ELF-1 (cell line): ENCODE measurements around the gene NDUFS7.

Experiments used
- DNase-seq: peaks from one replicate; pipeline ENCODE4 v3.0.0-alpha.2; 2016; ENCODE audit warnings: low read depth, low spot score

Gene NDUFS7

DNA sequence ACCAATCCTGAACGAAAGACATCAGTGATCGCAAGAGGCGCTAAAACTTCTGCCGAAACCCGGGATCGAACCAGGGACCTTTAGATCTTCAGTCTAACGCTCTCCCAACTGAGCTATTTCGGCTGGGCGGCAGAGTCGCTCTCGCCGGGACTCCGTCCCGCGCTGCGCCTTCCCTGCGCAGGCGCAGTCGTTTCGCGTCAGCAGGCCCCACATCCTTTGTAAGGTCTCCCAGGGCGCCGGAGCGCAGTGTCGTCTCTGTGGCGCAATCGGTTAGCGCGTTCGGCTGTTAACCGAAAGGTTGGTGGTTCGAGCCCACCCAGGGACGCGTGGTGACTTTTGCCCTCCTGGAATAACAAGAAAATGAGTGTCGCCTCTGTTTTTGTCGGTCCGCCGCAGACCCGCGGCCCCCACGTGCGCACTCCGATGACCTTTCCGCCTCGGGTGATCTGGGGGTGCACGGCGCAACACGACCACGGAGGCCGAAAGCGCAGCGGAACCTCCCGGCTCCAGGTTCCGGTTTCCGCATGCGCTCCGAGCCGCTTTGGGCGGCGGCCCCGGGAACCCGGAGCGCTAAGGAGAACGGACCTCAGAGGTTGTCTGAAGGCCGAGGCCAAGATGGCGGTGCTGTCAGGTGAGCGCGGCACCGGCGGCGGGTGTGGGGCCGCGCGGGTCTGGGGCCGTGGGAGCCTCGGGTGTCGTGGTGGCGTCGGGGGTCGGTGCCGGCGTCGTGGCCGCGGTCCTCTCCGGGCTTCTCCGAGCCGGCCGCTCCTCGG, at the start of gene NDUFS7:
TSS of gene NDUFS7 (plus strand) at position 596 of the 773 bp plus-strand sequence. CDS start at position 616, 20 bp downstream.
- DNase-seq = peak; percentile 95

DNA sequence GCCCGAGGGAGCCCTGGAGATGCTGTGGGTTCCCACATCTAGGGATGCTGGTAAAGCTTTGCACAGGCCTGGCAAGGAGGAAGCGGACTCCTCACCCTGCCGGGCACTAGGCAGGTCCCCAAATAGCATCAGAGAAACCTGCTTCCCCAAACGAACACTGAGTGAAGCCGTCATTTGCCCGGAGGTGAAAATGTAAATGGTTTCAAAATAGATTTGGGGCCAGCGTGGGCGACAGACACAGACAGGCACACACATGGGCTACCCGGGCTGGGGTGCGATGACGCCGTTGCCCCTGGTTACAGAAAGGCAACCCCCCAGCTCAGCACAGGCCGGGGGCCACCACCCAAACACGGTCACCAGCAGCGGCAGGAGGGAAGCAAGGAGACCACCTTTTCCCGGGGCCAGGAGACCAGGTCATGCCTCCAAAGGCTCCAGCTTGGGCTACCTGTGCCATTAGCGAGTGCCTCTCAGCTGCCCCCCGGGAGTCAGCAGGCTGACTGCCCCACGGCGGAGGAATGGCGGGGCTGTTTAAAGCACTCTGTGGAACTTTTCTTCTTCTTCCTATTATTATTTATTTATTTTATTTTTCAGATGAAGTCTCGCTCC, 47.5 kb upstream of the NDUFS7 start:
- DNase-seq = no peak

GRCh38 chr19:1340681-1341469, 42.8 kb upstream of the NDUFS7 start:
- DNase-seq = no peak

GRCh38 chr19:1343041-1343440, 40.7 kb upstream of the NDUFS7 start:
- no peak for DNase-seq

DNA sequence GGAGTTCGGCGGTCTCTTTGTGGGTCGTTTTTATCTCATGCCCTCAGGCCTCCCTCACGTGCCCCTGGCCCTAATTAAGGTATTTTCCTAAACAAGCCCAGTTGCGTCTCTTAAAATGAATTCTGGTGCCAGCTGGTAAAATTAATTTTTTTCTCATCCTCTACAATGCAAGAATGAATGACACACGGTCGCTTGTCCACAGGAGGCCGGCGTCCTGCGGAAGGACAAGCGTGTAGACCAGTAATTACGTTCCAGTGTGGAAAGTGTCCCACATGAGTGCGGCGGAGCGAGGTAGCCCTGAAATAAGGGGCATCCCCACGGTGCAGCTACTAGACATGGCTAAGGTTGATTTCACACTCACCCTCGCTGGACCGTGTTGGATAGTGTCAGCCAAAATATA, 34.5 kb upstream of the NDUFS7 start:
- no peak for DNase-seq

DNA sequence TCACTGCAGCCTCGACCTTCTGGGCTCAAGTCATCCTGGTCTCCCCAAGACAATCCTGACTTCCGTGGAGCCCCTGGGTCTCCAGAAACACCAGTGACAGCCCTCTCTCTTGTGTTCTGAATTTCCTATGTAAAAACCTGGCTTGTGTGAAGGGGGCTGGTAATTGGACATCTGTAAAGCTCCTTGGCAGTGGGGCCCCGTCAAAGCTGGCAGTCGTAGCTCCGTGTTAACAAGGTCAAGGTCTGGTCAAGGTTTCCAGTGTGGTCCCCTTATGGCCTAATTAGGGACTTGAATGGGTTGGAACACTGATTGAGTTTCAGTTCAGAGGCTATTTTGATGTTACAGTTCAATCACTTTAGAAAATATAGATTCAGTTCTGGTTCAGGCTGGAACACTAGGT, 32.8 kb upstream of the NDUFS7 start:
- no peak for DNase-seq

DNA sequence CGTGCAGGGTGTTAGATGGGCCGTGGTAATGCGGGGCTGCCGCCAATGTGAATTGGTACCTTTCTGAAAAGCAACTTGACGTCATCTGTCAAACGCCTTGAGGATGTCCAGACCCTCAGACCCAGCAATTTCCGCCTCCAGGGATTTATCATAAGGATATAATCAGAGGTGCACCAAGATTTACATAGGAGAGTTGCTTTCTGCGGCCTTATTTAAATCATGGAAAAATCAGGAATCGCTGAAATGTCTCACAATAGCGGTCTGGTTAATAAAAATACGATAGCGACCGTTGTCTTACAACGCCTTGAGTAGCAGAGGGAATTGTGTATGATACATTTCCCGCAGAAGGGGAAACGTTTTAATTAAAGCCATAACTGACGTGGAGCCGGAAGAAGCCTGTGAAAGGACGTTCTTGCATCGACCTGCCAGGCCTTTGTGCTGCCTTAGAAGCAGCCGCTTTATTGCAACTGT, 32.3 kb upstream of the NDUFS7 start:
- DNase-seq = no peak

DNA sequence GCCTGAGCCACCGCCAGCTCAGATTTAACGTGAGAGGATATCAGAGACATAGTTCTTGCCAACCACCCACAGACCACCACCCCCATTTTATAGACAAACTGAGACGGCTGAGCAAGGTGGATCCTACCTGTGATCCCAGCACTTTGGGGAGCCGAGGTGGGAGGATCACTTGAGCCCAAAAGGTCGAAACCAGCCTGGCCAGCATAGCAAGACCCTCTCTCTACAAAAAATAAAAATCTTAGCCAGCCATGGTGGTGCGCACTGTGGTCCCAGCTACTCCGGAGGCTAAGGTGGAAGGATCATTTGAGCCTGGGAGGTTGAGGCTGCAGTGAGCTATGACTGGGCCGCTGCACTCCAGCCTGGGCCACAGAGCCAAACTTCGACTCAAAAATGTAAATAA, 30.6 kb upstream of the NDUFS7 start:
- DNase-seq = no peak

GRCh38 chr19:1354970-1355567, 28.6 kb upstream of the NDUFS7 start:
- no peak for DNase-seq

- no peak for DNase-seq
Observed at GRCh38 chr19:1355568-1356507, 27.9 kb upstream of the NDUFS7 start.

GRCh38 chr19:1356508-1356865, 27.2 kb upstream of the NDUFS7 start:
- no peak for DNase-seq

DNA sequence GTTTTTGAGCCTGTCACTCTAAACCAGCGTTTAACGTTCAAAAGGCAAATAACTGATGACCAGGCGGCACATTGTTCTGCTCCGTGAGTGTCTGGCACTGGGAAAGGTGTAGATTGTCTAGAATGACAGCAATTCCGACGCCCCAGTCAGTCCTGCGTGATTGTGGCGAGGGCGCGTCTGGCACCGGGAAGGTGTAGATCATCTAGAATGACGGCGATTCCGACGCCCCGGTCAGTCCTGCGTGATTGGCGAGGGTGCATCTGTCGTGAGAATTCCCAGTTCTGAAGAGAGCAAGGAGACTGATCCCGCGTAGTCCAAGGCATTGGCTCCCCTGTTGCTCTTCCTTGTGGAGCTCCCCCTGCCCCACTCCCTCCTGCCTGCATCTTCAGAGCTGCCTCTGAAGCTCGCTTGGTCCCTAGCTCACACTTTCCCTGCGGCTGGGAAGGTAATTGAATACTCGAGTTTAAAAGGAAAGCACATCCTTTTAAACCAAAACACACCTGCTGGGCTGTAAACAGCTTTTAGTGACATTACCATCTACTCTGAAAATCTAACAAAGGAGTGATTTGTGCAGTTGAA, 26.1 kb upstream of the NDUFS7 start:
- peak; percentile 78 for DNase-seq

GRCh38 chr19:1360126-1360817, 23.4 kb upstream of the NDUFS7 start:
- DNase-seq = no peak

DNA sequence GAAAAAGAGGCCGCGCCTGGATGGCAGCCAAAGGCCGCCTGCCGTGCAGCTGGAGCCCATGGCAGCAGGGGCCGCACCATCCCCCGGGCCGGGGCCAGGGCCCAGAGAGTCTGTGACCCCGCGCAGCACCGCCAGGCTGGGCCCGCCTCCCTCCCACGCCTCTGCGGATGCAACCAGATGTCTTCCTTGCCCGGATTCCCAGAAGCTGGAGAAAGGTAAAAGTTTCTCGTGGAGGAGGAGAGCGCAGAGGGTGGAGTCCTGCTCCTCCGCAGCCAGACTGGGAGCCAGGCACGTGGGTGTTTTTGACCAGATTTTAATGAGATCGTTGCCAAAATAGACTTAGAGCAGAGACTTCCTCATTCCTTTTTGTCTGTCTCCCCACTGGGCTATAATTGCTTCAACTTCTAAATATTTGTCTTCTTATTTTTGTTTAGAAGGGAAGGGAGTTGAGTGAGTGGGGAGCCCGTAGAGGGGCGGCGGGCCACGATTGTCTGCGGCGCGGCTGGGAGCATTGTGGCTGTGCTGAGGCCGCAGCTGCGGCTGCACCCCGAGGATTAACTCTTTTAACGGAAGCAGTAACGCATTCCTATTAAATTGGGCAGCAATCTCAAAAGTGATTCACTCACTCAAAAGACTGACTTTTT, 22.8 kb upstream of the NDUFS7 start:
- DNase-seq = peak; percentile 44

DNA sequence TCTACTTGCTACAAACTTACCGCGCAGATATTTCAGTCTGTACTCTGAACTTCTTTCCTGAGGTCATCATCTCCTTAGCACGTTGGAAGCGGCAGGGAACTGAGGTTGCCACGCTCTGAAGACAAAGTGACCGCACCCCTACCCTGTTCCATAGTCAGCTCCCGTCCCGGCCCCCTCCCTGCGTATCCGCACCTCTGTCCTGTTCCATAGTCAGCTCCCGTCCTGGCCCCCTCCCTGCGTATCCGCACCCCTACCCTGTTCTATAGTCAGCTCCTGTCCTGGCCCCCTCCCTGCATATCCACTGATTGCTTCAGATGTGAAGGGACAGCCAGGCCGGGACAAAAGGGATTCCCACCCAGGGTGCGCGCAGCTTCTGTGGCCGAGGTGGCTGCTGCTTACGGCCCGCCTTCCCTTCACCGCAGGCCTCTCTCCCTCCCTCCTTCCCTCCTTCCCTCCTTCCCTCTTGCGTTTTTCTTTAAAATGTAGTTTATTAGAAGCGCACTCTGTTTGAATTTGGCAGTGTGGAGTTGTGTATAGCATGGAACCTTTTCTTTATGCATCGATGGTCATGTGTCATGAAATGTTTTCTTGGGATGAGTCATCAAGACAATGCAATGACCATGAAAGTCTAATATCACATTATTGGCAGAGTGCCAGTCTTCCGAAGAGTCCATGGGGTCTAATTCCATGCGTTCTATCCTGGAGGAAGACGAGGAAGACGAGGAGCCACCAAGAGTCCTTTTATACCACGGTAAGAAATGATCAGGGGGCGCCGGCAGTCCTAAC, 21.9 kb upstream of the NDUFS7 start:
- DNase-seq = no peak

DNA sequence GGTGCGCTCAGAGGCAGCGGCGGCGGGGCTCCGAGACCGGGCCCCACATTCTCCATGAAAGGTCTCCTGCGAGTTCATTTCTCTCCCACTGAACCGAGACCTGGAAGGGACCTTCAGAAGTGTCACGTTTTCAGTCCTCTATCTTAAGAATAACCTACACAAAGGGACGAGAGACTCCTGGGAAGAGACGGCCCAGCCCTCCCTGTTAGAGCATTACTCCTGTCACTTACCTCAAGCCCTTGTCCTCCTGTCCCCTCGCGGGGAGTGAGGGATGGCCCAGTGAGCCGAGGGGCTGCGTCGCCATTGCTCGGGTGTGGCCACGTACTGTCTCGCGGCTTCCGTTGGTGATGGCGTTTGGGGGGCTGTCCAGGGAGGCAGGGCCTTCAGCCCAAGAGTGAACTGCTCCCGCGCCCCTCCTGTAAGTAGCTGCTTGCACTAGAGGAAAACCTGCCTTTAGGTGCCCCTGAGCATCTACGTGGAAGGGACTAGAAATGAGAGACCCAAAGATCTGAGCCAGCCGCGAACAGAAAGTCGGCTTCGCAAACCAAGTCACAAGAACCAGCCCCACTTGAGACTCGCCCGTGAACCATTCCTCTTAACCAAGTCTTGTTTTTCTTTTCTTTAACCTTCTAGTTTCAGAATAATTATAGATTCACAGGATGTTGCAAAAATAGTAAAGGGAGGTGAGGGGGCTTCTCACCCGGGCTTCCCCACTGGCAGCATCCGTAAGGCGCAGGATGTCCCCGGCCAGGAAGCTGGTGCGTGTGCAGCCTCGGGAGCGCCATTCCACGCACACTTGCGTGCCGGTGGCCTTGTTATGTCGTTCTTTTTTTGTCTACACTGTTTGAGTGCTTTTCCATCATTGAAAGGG, 21.1 kb upstream of the NDUFS7 start:
- no peak for DNase-seq

DNA sequence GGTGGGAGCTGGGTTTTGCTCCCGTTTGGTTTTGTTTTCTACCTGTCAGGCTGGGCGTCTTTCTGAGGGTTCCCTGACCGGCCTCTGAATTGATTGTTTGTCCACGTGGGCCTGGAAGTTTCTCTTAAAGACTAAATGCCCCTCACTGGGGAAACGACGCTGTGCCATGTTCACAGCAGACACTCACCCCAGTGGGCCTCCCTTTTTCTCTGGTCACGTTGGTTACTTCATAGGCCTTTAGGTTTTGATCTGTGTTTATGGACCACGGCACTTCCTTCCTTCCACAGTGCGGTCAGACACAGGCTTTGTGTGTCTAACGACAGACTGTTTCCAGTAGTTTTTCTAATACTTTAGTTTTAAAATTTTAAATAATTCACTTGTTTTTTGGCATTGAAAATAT, 20.1 kb upstream of the NDUFS7 start:
- no peak for DNase-seq
